Neural cell (in vitro differentiated cells): Measurements from ENCODE around the gene HLTF. TPM values are rescaled to one million over a fixed set of nuclear protein-coding genes. Genes with fewer than 3 reads are reported as not detected.

ENCODE experiments used
- H2AFZ ChIP-seq: fragments of 200-600, 300-800 bp; sonication (generic), shearing (Covaris generic); 2 replicates; pipeline ENCODE4 v1.6.0; 2014; ENCODE audit warnings: low read depth, mild to moderate bottlenecking, antibody characterized with exemption, low read length, moderate library complexity
- H3F3A ChIP-seq: fragments of 200-600 bp; shearing (Covaris generic); 2 replicates; pipeline ENCODE4 v1.6.1; 2016; ENCODE audit warnings: mild to moderate bottlenecking, moderate library complexity, mixed read lengths, antibody characterized with exemption, low read length; ENCODE audit not compliant: insufficient read depth, poor library complexity, severe bottlenecking
- H3K27ac ChIP-seq: fragments of 200-600, 300-800 bp; sonication (generic), shearing (Covaris generic); 2 replicates; pipeline ENCODE4 v1.5.1; 2014; ENCODE audit warnings: mild to moderate bottlenecking, low read length, moderate library complexity
- H3K27me3 ChIP-seq: fragments of 300-800, 200-600 bp; sonication (generic), shearing (Covaris generic); 2 replicates; pipeline ENCODE4 v1.6.0; 2014; ENCODE audit warnings: mild to moderate bottlenecking, low read depth, low read length, moderate library complexity; ENCODE audit not compliant: insufficient read depth
- H3K36me3 ChIP-seq: fragments of 300-800, 200-600 bp; sonication (generic), shearing (Covaris generic); 2 replicates; pipeline ENCODE4 v1.5.1; 2014; ENCODE audit warnings: mild to moderate bottlenecking, antibody characterized with exemption, low read length, moderate library complexity; ENCODE audit not compliant: insufficient read depth
- H3K4me2 ChIP-seq: fragments of 300-800, 200-600 bp; sonication (generic), shearing (Covaris generic); 2 replicates; pipeline ENCODE4 v1.6.0; 2014; ENCODE audit warnings: mild to moderate bottlenecking, low read length
- H3K4me3 ChIP-seq: fragments of 300-800, 200-600 bp; sonication (generic), shearing (Covaris generic); 2 replicates; pipeline ENCODE4 v1.5.1; 2014; ENCODE audit warnings: mild to moderate bottlenecking, low read length, moderate library complexity
- H3K79me2 ChIP-seq: fragments of 200-600 bp; shearing (Covaris generic); replicated peaks from 2 replicates; pipeline ENCODE4 v1.6.0; 2014; ENCODE audit warnings: mild to moderate bottlenecking, low read length, moderate library complexity; ENCODE audit not compliant: insufficient read depth
- H3K9ac ChIP-seq: fragments of 300-800, 200-600 bp; sonication (generic), shearing (Covaris generic); 2 replicates; pipeline ENCODE4 v1.6.1; 2016; ENCODE audit warnings: mild to moderate bottlenecking, low read length, mixed read lengths
- H3K9me2 ChIP-seq: fragments of 200-600 bp; shearing (Covaris generic); 2 replicates; pipeline ENCODE4 v1.6.1; 2016; ENCODE audit warnings: mild to moderate bottlenecking, low read length, mixed read lengths; ENCODE audit not compliant: insufficient read depth
- H3K9me3 ChIP-seq: fragments of 200-600, 300-800 bp; sonication (generic), shearing (Covaris generic); 2 replicates; pipeline ENCODE4 v1.6.1; 2016; ENCODE audit warnings: mild to moderate bottlenecking, mixed run types, low read length, moderate library complexity, mixed read lengths
- H4K20me1 ChIP-seq: fragments of 200-600 bp; shearing (Covaris generic); 2 replicates; pipeline ENCODE4 v1.6.1; 2016; ENCODE audit warnings: mild to moderate bottlenecking, mixed run types; ENCODE audit not compliant: insufficient read depth
- EP300 ChIP-seq: fragments of 450-650 bp; conservative IDR thresholded peaks from 2 replicates; pipeline ENCODE4 v1.6.1; 2014; ENCODE audit warnings: antibody characterized with exemption, mild to moderate bottlenecking, moderate library complexity; ENCODE audit not compliant: poor library complexity, severe bottlenecking
- EZH2 ChIP-seq: fragments of 200-600, 300-800 bp; shearing (Covaris generic), sonication (generic); IDR thresholded peaks from 2 replicates; pipeline ENCODE4 v1.6.1; 2014; ENCODE audit warnings: antibody characterized with exemption, low read length, borderline replicate concordance, mild to moderate bottlenecking; ENCODE audit not compliant: insufficient read depth, poor library complexity, severe bottlenecking
- MXI1 ChIP-seq: fragments of 450-650 bp; conservative IDR thresholded peaks from 2 replicates; pipeline ENCODE4 v1.6.1; 2014; ENCODE audit warnings: antibody characterized with exemption, mild to moderate bottlenecking; ENCODE audit not compliant: poor library complexity, severe bottlenecking
- POLR2AphosphoS5 ChIP-seq: IDR thresholded peaks from 2 replicates; pipeline ENCODE4 v1.6.1; 2012
- RAD21 ChIP-seq: fragments of 450-650 bp; conservative IDR thresholded peaks from 2 replicates; pipeline ENCODE4 v1.6.1; 2014; ENCODE audit warnings: antibody characterized with exemption, mild to moderate bottlenecking, moderate library complexity
- REST ChIP-seq: IDR thresholded peaks from 2 replicates; pipeline ENCODE4 v1.6.1; 2012; ENCODE audit warnings: borderline replicate concordance
- SMC3 ChIP-seq: fragments of 450-650 bp; conservative IDR thresholded peaks from 2 replicates; pipeline ENCODE4 v1.6.1; 2014; ENCODE audit warnings: antibody characterized with exemption, mild to moderate bottlenecking, moderate library complexity; ENCODE audit not compliant: poor library complexity
- TAF1 ChIP-seq: IDR thresholded peaks from 2 replicates; pipeline ENCODE4 v1.6.1; 2012; ENCODE audit warnings: low read depth
- polyA plus RNA-seq: library from polyadenylated mRNA; depleted of rRNA; stranded (reverse); fragments of >200 nt; gene quantifications from 2 replicates; pipeline ENCODE4 v1.2.3, GENCODE V29; 2014
- TF ChIP-seq, protein P1 (sequence below): fragments of 450-650 bp; IDR thresholded peaks from 2 replicates; pipeline ENCODE4 v1.5.1; 2014; ENCODE audit warnings: antibody characterized with exemption, mild to moderate bottlenecking, moderate library complexity; ENCODE audit not compliant: poor library complexity, severe bottlenecking

Gene HLTF
- polyA plus RNA-seq, 1 donor from 2014 or later: 164 TPM

GRCh38 chr3:149011676-149012075, 74.7 kb downstream of the HLTF start:
- H3K9ac ChIP-seq: no peak overlapping the region

DNA sequence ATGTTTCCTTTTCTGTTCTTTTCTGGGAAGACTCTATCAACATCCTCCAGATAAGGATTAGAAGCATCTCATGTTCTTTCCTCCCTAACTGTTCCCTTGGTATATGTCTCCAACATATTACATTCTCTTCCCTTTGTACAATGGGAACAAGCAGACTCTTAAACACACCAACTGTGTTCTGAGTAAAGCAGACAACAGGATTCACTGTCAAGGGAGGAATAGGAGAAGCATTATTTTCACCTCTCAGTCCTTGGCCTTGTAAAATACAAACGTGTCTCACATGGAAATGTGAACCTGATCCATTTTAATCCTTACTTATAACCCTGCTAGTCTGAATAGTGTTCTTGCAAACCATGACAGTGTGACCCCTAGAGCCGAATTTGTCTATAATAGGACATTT, 75.4 kb downstream of the HLTF start:
- Histone ChIP-seq H3K9me3 (no peaks in the 10 kb centered on the region), H4K20me1 (no peaks in the 10 kb centered on the region), H3K9me2 (no peaks in the 10 kb centered on the region), H3K9ac (no peak overlapping the region), H3K4me2 (no peak overlapping the region), H3K27ac (no peak overlapping the region), H3F3A (no peaks in the 10 kb centered on the region), H3K27me3 (no peaks in the 10 kb centered on the region), H2AFZ (no peak overlapping the region), H3K79me2 (no peaks in the 10 kb centered on the region), H3K4me3 (no peak overlapping the region), H3K36me3 (no peaks in the 10 kb centered on the region)
- no peak for TF ChIP-seq REST
- TF ChIP-seq TAF1: no peak
- no peak for TF ChIP-seq EZH2
- TF ChIP-seq RAD21: no peak
- TF ChIP-seq, protein P1, sequence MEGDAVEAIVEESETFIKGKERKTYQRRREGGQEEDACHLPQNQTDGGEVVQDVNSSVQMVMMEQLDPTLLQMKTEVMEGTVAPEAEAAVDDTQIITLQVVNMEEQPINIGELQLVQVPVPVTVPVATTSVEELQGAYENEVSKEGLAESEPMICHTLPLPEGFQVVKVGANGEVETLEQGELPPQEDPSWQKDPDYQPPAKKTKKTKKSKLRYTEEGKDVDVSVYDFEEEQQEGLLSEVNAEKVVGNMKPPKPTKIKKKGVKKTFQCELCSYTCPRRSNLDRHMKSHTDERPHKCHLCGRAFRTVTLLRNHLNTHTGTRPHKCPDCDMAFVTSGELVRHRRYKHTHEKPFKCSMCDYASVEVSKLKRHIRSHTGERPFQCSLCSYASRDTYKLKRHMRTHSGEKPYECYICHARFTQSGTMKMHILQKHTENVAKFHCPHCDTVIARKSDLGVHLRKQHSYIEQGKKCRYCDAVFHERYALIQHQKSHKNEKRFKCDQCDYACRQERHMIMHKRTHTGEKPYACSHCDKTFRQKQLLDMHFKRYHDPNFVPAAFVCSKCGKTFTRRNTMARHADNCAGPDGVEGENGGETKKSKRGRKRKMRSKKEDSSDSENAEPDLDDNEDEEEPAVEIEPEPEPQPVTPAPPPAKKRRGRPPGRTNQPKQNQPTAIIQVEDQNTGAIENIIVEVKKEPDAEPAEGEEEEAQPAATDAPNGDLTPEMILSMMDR: no peak
- no peak for TF ChIP-seq POLR2AphosphoS5
- no peak for TF ChIP-seq EP300
- no peak for TF ChIP-seq SMC3
- no peak for TF ChIP-seq MXI1

More at GRCh38 chr3:149011676-149012075, 74.7 kb downstream of the HLTF start:
- H3K4me2 ChIP-seq: no peak overlapping the region
- TF ChIP-seq REST (no peak), RAD21 (no peak), SMC3 (no peak), MXI1 (no peak), POLR2AphosphoS5 (no peak), EP300 (no peak), EZH2 (no peak)
- no peak overlapping the region for H2AFZ ChIP-seq
- H3K4me3 ChIP-seq: no peak overlapping the region
- no peaks in the 10 kb centered on the region for H3K9me3 ChIP-seq
- H3F3A ChIP-seq: no peaks in the 10 kb centered on the region
- H3K9me2 ChIP-seq: no peaks in the 10 kb centered on the region
- no peaks in the 10 kb centered on the region for H3K27me3 ChIP-seq
- no peaks in the 10 kb centered on the region for H3K79me2 ChIP-seq
- H4K20me1 ChIP-seq: no peaks in the 10 kb centered on the region
- H3K27ac ChIP-seq: no peak overlapping the region
- no peaks in the 10 kb centered on the region for H3K36me3 ChIP-seq
